Astrocyte (in vitro differentiated cells and primary cell): ENCODE data around the gene DNAJB9.

Experiments used
- EZH2 ChIP-seq: IDR thresholded peaks from 2 replicates; pipeline ENCODE4 v1.6.1; 2012; ENCODE audit warnings: mild to moderate bottlenecking, low read length, inconsistent platforms; ENCODE audit not compliant: insufficient read depth
- TF ChIP-seq, protein P1 (sequence below): IDR thresholded peaks from 2 replicates; pipeline ENCODE4 v1.5.1; 2011; ENCODE audit warnings: low read depth, mild to moderate bottlenecking, inconsistent platforms, low read length, moderate library complexity; ENCODE audit not compliant: insufficient read depth

DNA sequence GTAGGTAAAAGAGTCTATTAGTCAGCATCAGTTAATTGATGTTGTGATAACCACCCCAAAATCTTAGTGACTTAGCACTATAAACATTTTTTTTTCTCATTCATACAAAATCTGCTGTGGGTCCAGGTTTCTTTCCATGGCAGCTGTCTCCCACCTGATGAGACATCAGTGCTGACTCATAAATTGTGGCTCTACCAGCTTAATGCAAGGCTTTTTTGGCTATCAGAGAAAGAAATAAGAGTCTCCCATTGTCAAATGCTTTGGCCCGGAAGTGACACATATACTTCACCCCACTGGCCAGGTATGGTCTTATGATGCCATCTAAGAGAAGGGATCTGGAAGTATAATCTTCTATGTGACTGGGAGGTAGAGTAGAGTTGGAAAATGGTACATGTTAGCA lies 14.5 kb downstream of the DNAJB9 start:
- no peak for TF ChIP-seq EZH2
- TF ChIP-seq, protein P1, sequence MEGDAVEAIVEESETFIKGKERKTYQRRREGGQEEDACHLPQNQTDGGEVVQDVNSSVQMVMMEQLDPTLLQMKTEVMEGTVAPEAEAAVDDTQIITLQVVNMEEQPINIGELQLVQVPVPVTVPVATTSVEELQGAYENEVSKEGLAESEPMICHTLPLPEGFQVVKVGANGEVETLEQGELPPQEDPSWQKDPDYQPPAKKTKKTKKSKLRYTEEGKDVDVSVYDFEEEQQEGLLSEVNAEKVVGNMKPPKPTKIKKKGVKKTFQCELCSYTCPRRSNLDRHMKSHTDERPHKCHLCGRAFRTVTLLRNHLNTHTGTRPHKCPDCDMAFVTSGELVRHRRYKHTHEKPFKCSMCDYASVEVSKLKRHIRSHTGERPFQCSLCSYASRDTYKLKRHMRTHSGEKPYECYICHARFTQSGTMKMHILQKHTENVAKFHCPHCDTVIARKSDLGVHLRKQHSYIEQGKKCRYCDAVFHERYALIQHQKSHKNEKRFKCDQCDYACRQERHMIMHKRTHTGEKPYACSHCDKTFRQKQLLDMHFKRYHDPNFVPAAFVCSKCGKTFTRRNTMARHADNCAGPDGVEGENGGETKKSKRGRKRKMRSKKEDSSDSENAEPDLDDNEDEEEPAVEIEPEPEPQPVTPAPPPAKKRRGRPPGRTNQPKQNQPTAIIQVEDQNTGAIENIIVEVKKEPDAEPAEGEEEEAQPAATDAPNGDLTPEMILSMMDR, result no peak
